HS-27A (cell line): Measurements from ENCODE around the gene JDP2.
"Not testable (repeated sequence)": the region's sequence is repeated elsewhere in the genome, so short reads cannot be mapped to it uniquely, and the experiment has no call there.

Experiments
- DNase-seq: peaks from one replicate; pipeline ENCODE4 v3.0.0-alpha.2; 2012; ENCODE audit warnings: low read depth, missing footprints

Gene JDP2

GRCh38 chr14:75427482-75428229 is at the start of gene JDP2:
Gene JDP2 (plus strand): TSS chr14:75428022. CDS start chr14:75437921, 9,899 bp downstream.
- DNase-seq, result no peak

- no peak for DNase-seq
Measured at GRCh38 chr14:75379246-75379929, 48.4 kb upstream of the JDP2 start.

GRCh38 chr14:75379930-75380270 is 47.9 kb upstream of the JDP2 start:
- DNase-seq, result no peak

GRCh38 chr14:75380656-75381055 is 47.2 kb upstream of the JDP2 start:
- no peak for DNase-seq

- no peak for DNase-seq
Measured at GRCh38 chr14:75381642-75382041, 46.2 kb upstream of the JDP2 start.

GRCh38 chr14:75383219-75383618 is 44.6 kb upstream of the JDP2 start:
- not testable (repeated sequence) for DNase-seq

GRCh38 chr14:75383721-75384120 is 44.1 kb upstream of the JDP2 start:
- DNase-seq, result no peak

- DNase-seq, result no peak
Measured at GRCh38 chr14:75389679-75390078, 38.1 kb upstream of the JDP2 start.

- DNase-seq, result no peak
Measured at GRCh38 chr14:75390183-75390582, 37.6 kb upstream of the JDP2 start.

GRCh38 chr14:75391953-75392352 is 35.9 kb upstream of the JDP2 start:
- DNase-seq, result no peak

GRCh38 chr14:75392686-75393641 is 34.9 kb upstream of the JDP2 start:
- DNase-seq, result no peak

- DNase-seq, result no peak
Measured at GRCh38 chr14:75393794-75394193, 34.0 kb upstream of the JDP2 start.

- no peak for DNase-seq
Measured at GRCh38 chr14:75395862-75396261, 32.0 kb upstream of the JDP2 start.

- no peak for DNase-seq
Measured at GRCh38 chr14:75399321-75399720, 28.5 kb upstream of the JDP2 start.

- DNase-seq, result peak; percentile 62
Measured at GRCh38 chr14:75399843-75400775, 27.7 kb upstream of the JDP2 start.

GRCh38 chr14:75401361-75401760 is 26.5 kb upstream of the JDP2 start:
- DNase-seq, result no peak

GRCh38 chr14:75402867-75403413 is 24.9 kb upstream of the JDP2 start:
- no peak for DNase-seq

- no peak for DNase-seq
Measured at GRCh38 chr14:75404847-75405246, 23.0 kb upstream of the JDP2 start.

- no peak for DNase-seq
Measured at GRCh38 chr14:75406102-75406501, 21.7 kb upstream of the JDP2 start.

GRCh38 chr14:75406856-75407255 is 21.0 kb upstream of the JDP2 start:
- no peak for DNase-seq
